ENCODE data around the gene CCDC9B.

GRCh38 chr15:40343512-40343911, 2.8 kb upstream of the CCDC9B start:
- TF ChIP-seq, protein P1, sequence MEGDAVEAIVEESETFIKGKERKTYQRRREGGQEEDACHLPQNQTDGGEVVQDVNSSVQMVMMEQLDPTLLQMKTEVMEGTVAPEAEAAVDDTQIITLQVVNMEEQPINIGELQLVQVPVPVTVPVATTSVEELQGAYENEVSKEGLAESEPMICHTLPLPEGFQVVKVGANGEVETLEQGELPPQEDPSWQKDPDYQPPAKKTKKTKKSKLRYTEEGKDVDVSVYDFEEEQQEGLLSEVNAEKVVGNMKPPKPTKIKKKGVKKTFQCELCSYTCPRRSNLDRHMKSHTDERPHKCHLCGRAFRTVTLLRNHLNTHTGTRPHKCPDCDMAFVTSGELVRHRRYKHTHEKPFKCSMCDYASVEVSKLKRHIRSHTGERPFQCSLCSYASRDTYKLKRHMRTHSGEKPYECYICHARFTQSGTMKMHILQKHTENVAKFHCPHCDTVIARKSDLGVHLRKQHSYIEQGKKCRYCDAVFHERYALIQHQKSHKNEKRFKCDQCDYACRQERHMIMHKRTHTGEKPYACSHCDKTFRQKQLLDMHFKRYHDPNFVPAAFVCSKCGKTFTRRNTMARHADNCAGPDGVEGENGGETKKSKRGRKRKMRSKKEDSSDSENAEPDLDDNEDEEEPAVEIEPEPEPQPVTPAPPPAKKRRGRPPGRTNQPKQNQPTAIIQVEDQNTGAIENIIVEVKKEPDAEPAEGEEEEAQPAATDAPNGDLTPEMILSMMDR (IDR thresholded peaks at IDR 0.05; ENCODE audit: borderline replicate concordance, extremely low read depth, low read length, poor library complexity, severe bottlenecking): no peak
- no peak for TF ChIP-seq EZH2 (IDR thresholded peaks at IDR 0.05; ENCODE audit: borderline replicate concordance, low read depth, low read length, severe bottlenecking)

Data from DND-41 (cell line).